GM18858 (cell line): ENCODE measurements around the gene GRXCR2.
"Not testable (repeated sequence)": the region's sequence is repeated elsewhere in the genome, so short reads cannot be mapped to it uniquely, and the experiment has no call there.

ENCODE experiments used
- ATAC-seq: cut with Tn5 transposase; IDR thresholded peaks from one replicate; pipeline ENCODE4 v1.9.1; 2021; ENCODE audit not compliant: unreplicated experiment

GRXCR2 gene

GRCh38 chr5:145887217-145887616 is 14.4 kb upstream of the GRXCR2 start:
- no peak for ATAC-seq

- ATAC-seq, result no peak
These were observed 2.0 kb upstream of the GRXCR2 start for GRCh38 chr5:145874765-145875164.

- no peak for ATAC-seq
These were observed 328 bp downstream of the GRXCR2 start for GRCh38 chr5:145872486-145872885.

- no peak for ATAC-seq
These were observed 3.1 kb downstream of the GRXCR2 start for GRCh38 chr5:145869753-145870152.

GRCh38 chr5:145867806-145868205 is 5.0 kb downstream of the GRXCR2 start:
- ATAC-seq, result no peak

- ATAC-seq, result not testable (repeated sequence)
These were observed 8.4 kb downstream of the GRXCR2 start for GRCh38 chr5:145864432-145864831.

- ATAC-seq, result no peak
These were observed 9.8 kb downstream of the GRXCR2 start for GRCh38 chr5:145863003-145863402.

- ATAC-seq, result no peak
These were observed 12.9 kb downstream of the GRXCR2 start for GRCh38 chr5:145859897-145860296.

GRCh38 chr5:145859453-145859852 is 13.4 kb downstream of the GRXCR2 start:
- no peak for ATAC-seq

- ATAC-seq, result no peak
These were observed 13.9 kb downstream of the GRXCR2 start for GRCh38 chr5:145858959-145859358.

- no peak for ATAC-seq
These were observed 16.5 kb downstream of the GRXCR2 start for GRCh38 chr5:145856285-145856818.

- ATAC-seq, result no peak
These were observed 17.0 kb downstream of the GRXCR2 start for GRCh38 chr5:145855763-145856267.

GRCh38 chr5:145854651-145855258 is 18.1 kb downstream of the GRXCR2 start:
- no peak for ATAC-seq

- no peak for ATAC-seq
These were observed 18.9 kb downstream of the GRXCR2 start for GRCh38 chr5:145853781-145854376.

- ATAC-seq, result no peak
These were observed 19.8 kb downstream of the GRXCR2 start for GRCh38 chr5:145852990-145853389.

GRCh38 chr5:145848854-145849253 is 24.0 kb downstream of the GRXCR2 start:
- ATAC-seq, result no peak

GRCh38 chr5:145847499-145848497 is 25.0 kb downstream of the GRXCR2 start:
- no peak for ATAC-seq

- no peak for ATAC-seq
These were observed 26.7 kb downstream of the GRXCR2 start for GRCh38 chr5:145846081-145846480.

- no peak for ATAC-seq
These were observed 31.5 kb downstream of the GRXCR2 start for GRCh38 chr5:145841299-145841698.

- no peak for ATAC-seq
These were observed 32.2 kb downstream of the GRXCR2 start for GRCh38 chr5:145840458-145841132.

GRCh38 chr5:145838276-145838675 is 34.5 kb downstream of the GRXCR2 start:
- no peak for ATAC-seq
